Measurements from ENCODE around the gene DUOX1. TPM values are rescaled to one million over a fixed set of nuclear protein-coding genes. Genes with fewer than 3 reads are reported as not detected.

Gene DUOX1
- total RNA-seq, 2 experiments from 2014 or later = not detected

DNA sequence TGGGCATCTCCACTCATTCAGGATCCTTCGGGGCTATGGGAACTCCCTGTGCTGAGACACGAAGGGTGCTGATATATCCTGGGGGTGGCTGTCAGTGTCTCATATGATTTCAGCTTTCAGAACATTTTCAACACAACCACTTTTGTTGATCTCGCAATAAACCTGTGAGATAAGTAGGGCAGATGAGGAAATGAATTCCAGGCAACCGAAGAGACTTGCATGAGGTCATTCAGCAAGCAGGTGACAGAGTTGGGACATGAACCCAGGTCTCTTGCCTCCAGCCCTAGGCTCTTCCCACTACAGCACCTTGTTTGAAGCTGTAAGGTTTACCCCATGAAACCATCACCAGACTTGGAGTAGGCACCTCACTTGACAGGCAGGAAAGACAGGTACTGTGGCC lies 16.6 kb downstream of the DUOX1 start:
- Mint-ChIP-seq H3K4me1 (no peaks in the 10 kb centered on the region), H3K9me3 (no peaks in the 10 kb centered on the region), H3K27ac (no peak overlapping the region), H3K36me3 (ENCODE audit: low read depth) (no peaks in the 10 kb centered on the region), H3K4me3 (no peak overlapping the region), H3K27me3 (no peaks in the 10 kb centered on the region)
- DNase-seq = no peak
- ChIA-PET POLR2A (interaction anchor here (0.5 kb wide), 1 partner anchor 243 kb away, joined by 4 read pairs; no protein-coding TSS in a partner anchor), CTCF (interaction anchor here (0.8 kb wide), 2 partner anchors 21 to 22 kb away, joined by 3 read pairs; no protein-coding TSS in a partner anchor)

DNA sequence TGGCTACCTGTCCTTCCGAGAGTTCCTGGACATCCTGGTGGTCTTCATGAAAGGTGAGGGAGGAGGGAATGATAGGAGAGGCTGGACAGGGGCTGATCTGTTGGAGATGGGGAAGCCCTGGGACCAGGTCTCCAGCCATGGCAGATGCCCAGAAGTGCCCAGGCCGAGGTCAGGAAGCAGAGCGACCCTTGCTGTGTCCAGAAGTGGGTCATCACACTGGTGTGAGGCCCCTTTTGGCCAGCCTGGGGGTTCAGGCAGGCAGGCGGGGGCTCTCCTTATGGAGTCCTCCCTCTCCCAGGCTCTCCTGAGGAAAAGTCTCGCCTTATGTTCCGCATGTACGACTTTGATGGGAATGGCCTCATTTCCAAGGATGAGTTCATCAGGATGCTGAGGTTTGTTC lies 17.8 kb downstream of the DUOX1 start:
- Mint-ChIP-seq H3K27ac (no peak overlapping the region), H3K36me3 (ENCODE audit: low read depth) (no peaks in the 10 kb centered on the region), H3K4me1 (no peaks in the 10 kb centered on the region), H3K27me3 (no peaks in the 10 kb centered on the region), H3K9me3 (no peaks in the 10 kb centered on the region), H3K4me3 (no peak overlapping the region)
- DNase-seq = no peak
- CTCF ChIA-PET = interaction anchor here (1.3 kb wide), 1 partner anchor 29 kb away, joined by 4 read pairs; no protein-coding TSS in a partner anchor
- POLR2A ChIA-PET = no interaction called here

DNA sequence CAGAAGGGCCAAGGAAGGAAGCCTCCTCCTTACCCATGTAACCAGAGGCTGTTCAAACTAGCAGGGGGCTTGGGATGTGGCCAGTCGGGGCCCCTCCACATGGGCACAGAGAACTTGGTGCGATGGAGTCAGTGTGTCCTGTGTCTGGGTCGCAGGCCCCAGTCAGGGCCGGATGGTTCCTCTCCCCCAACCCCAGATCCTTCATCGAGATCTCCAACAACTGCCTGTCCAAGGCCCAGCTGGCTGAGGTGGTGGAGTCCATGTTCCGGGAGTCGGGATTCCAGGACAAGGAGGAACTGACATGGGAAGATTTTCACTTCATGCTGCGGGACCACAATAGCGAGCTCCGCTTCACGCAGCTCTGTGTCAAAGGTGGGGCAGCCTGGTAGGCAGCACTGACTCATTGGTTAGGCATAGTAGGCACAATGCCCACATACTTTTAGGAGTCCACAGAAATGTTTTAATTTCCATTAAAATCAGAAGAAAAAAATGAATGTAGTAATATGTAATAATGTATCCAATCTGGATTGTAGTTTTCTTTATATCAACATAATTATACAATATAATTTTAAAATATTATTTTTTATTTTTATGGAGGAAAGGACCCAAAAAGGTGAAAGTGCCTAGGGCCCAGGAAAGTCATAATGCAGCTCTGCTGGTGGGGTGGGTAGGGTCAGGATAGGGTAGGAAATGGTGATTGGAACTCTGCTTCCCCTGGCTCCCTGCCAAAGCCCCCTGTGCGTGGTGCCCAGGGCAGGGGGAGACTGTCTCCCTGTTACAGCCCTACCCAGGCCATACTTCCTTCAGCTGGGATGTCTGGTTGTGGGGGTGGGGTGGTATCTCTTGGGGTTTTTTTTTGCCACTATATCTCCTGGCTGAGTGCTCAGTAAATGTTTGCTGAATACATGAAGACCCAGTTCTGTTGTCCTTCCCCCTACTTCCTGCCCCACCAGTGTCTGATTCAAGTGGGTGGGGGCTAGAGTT lies 18.6 kb downstream of the DUOX1 start:
- no peaks in the 10 kb centered on the region for H3K9me3 Mint-ChIP-seq
- no peaks in the 10 kb centered on the region for H3K36me3 Mint-ChIP-seq (ENCODE audit: low read depth)
- ChIA-PET POLR2A (no interaction called here), CTCF (interaction anchor here (1.2 to 1.3 kb wide), 2 partner anchors 15 to 30 kb away, joined by 3 to 4 read pairs; no protein-coding TSS in a partner anchor)
- H3K27me3 Mint-ChIP-seq = no peaks in the 10 kb centered on the region
- no peaks in the 10 kb centered on the region for H3K4me1 Mint-ChIP-seq
- no peak overlapping the region for H3K27ac Mint-ChIP-seq
- H3K4me3 Mint-ChIP-seq = no peak overlapping the region
- DNase-seq = no peak

- DNase-seq = no peak
- Mint-ChIP-seq H3K4me3 (no peak overlapping the region), H3K27me3 (no peaks in the 10 kb centered on the region), H3K27ac (no peak overlapping the region), H3K9me3 (no peaks in the 10 kb centered on the region), H3K4me1 (no peaks in the 10 kb centered on the region), H3K36me3 (ENCODE audit: low read depth) (no peaks in the 10 kb centered on the region)
- CTCF ChIA-PET = interaction anchor here (1.2 to 1.3 kb wide), 3 partner anchors 10 to 31 kb away, joined by 3 to 4 read pairs (median 3); no protein-coding TSS in a partner anchor
- POLR2A ChIA-PET = no interaction called here
These were observed 19.3 kb downstream of the DUOX1 start for GRCh38 chr15:45149060-45149459.

- Mint-ChIP-seq H3K27me3 (no peaks in the 10 kb centered on the region), H3K4me3 (no peak overlapping the region), H3K9me3 (no peaks in the 10 kb centered on the region), H3K27ac (no peak overlapping the region), H3K4me1 (no peaks in the 10 kb centered on the region), H3K36me3 (ENCODE audit: low read depth) (no peaks in the 10 kb centered on the region)
- DNase-seq = no peak
- ChIA-PET CTCF (interaction anchor here (0.6 to 1.7 kb wide), 4 partner anchors 11 to 685 kb away, joined by 3 to 6 read pairs (median 5); no protein-coding TSS in a partner anchor), POLR2A (no interaction called here)
These were observed 20.7 kb downstream of the DUOX1 start for GRCh38 chr15:45150481-45150880.

GRCh38 chr15:45150997-45151396 lies 21.2 kb downstream of the DUOX1 start:
- Mint-ChIP-seq H3K36me3 (ENCODE audit: low read depth) (no peaks in the 10 kb centered on the region), H3K4me1 (no peaks in the 10 kb centered on the region), H3K27me3 (no peaks in the 10 kb centered on the region), H3K9me3 (no peaks in the 10 kb centered on the region), H3K4me3 (no peak overlapping the region), H3K27ac (no peak overlapping the region)
- POLR2A ChIA-PET = no interaction called here
- no peak for DNase-seq
- CTCF ChIA-PET = interaction anchor here (1.1 to 1.7 kb wide), 3 partner anchors 13 to 33 kb away, joined by 4 to 6 read pairs (median 5); no protein-coding TSS in a partner anchor

- Mint-ChIP-seq H3K27ac (no peak overlapping the region), H3K27me3 (no peaks in the 10 kb centered on the region), H3K4me1 (no peaks in the 10 kb centered on the region), H3K4me3 (no peak overlapping the region), H3K9me3 (no peaks in the 10 kb centered on the region), H3K36me3 (ENCODE audit: low read depth) (no peaks in the 10 kb centered on the region)
- ChIA-PET CTCF (interaction anchor here (1.4 kb wide), 1 partner anchor 34 kb away, joined by 5 read pairs; no protein-coding TSS in a partner anchor), POLR2A (no interaction called here)
- no peak for DNase-seq
These were observed 22.4 kb downstream of the DUOX1 start for GRCh38 chr15:45151998-45152828.

DNA sequence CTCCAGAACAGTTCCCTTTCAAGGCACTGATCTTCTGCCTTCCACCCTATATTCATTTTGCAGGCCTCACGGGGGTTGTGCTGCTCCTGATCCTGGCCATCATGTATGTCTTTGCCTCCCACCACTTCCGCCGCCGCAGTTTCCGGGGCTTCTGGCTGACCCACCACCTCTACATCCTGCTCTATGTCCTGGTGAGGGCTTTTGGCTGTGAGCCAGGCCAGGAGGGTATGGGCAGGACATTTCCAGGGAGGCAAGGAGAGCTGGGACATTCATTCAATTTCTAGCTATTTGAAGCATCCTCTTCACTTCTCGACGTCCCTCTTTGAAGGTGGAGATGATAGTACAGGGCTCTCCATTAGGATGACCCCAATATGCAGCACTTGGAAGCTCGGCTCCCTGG lies 25.9 kb downstream of the DUOX1 start:
- no peak overlapping the region for H3K27ac Mint-ChIP-seq
- H3K9me3 Mint-ChIP-seq = no peaks in the 10 kb centered on the region
- POLR2A ChIA-PET = no interaction called here

DNA sequence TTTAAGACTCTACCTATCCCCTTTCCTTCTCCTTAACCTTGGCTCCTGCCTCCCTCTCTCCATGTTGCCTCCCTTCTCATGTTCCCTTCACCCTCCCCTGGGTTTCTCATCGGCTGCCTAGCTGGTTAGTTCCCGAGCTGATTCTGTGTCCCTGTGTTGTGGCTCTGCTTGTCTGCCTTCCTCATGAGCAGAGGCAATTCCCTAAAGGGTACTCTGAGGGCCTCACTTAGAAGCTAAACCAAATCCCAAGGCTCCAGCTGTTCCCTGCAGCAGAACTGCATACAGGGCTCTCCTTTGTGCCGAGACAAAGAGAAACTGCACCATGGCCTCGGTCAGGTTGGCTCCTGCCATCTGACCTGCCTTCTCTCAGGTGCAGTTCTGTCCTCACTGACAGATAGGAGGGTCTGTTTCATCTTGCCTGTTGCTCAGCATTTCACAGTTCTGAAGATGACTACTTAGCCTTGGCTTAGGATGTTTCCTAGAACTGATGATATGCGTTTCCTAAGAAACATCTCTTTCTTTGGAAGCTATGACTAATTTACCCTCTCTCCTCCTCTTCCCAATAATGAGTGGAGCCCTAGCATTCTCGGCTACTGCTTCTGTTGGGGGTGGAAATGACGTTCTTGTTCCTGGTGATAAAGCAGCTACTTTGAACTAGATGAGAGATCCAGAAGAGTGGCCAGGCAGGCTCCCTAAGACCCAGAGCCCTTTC lies 27.1 kb downstream of the DUOX1 start:
- no peaks in the 10 kb centered on the region for H3K36me3 Mint-ChIP-seq (ENCODE audit: low read depth)
- ChIA-PET CTCF (interaction anchor here (2.4 kb wide), 1 partner anchor 39 kb away, joined by 7 read pairs; no protein-coding TSS in a partner anchor), POLR2A (no interaction called here)
- H3K4me3 Mint-ChIP-seq = no peak overlapping the region
- H3K27me3 Mint-ChIP-seq = no peaks in the 10 kb centered on the region
- no peak overlapping the region for H3K27ac Mint-ChIP-seq
- DNase-seq = no peak
- H3K9me3 Mint-ChIP-seq = no peaks in the 10 kb centered on the region
- no peaks in the 10 kb centered on the region for H3K4me1 Mint-ChIP-seq

More for the DNA sequence above, 25.9 kb downstream of the DUOX1 start:
- H3K36me3 Mint-ChIP-seq (ENCODE audit: low read depth) = no peaks in the 10 kb centered on the region
- H3K4me3 Mint-ChIP-seq = no peak overlapping the region
- H3K27me3 Mint-ChIP-seq = no peaks in the 10 kb centered on the region
- CTCF ChIA-PET = interaction anchor here (0.7 to 1.1 kb wide), 4 partner anchors 12 to 18 kb away, joined by 3 to 4 read pairs (median 4); no protein-coding TSS in a partner anchor
- DNase-seq = no peak
- H3K4me1 Mint-ChIP-seq = no peaks in the 10 kb centered on the region

DNA sequence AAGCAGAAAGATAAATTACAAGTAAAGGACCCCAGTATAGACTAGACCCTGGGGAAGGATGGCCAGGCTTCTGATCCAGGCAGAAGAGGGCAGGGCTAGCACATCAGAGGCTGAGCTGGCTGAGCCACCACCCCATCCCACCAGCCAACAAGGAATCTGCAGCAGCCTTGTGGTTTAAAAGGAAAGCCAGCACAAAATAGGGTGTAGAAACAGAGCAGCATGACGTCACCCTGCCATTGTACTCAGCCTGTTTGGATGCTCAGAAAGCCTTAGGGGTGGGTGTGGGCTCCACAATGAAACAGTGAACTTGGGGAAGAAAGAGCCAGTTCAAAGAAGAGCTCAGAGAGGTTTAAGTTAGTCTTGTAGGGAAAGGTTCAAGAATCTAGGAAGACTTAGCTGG lies 28.2 kb downstream of the DUOX1 start:
- DNase-seq = no peak
- ChIA-PET POLR2A (no interaction called here), CTCF (interaction anchor here (2.4 kb wide), 1 partner anchor 40 kb away, joined by 7 read pairs; no protein-coding TSS in a partner anchor)

DNA sequence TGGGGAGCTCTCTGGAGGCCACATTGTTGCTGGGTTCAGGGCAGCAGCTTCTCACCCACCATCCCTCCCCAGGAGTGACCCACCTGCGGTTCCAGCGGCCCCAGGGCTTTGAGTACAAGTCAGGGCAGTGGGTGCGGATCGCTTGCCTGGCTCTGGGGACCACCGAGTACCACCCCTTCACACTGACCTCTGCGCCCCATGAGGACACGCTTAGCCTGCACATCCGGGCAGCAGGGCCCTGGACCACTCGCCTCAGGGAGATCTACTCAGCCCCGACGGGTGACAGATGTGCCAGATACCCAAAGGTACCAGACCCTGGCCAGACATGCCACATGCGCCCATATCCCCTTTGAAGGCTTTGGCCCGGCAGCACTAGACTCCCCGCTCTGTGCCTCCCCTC lies 31.9 kb downstream of the DUOX1 start:
- Mint-ChIP-seq H3K36me3 (ENCODE audit: low read depth) (peaks cover 2% of the 10 kb centered on the region), H3K4me3 (no peak overlapping the region), H3K4me1 (peaks cover 15% of the 10 kb centered on the region), H3K27me3 (no peaks in the 10 kb centered on the region), H3K27ac (no peak overlapping the region), H3K9me3 (no peaks in the 10 kb centered on the region)
- CTCF ChIA-PET = interaction anchor here (1.0 to 8.8 kb wide), 3 partner anchors 12 to 37 kb away, joined by 3 to 111 read pairs (median 4); no protein-coding TSS in a partner anchor
- POLR2A ChIA-PET = no interaction called here
- DNase-seq = no peak

More for the DNA sequence above, 28.2 kb downstream of the DUOX1 start:
- Mint-ChIP-seq H3K36me3 (ENCODE audit: low read depth) (no peaks in the 10 kb centered on the region), H3K4me1 (peaks cover 1% of the 10 kb centered on the region), H3K4me3 (no peak overlapping the region), H3K9me3 (no peaks in the 10 kb centered on the region), H3K27me3 (no peaks in the 10 kb centered on the region), H3K27ac (no peak overlapping the region)

Measured in activated CD4-positive, alpha-beta T cell treated with anti-CD3 and anti-CD28 coated beads, Interleukin-2, amount 10 ng/mL, durations not matched to agents 7 days and 5 days (primary cell).